ENCODE data around the gene DCST2.

GRCh38 chr1:154974102-154974807 is 59.3 kb downstream of the DCST2 start, which contains the start of gene CKS1B:
- peak in 1 of 2 donors; percentile 55 for TF ChIP-seq POLR2A (IDR thresholded peaks at IDR 0.05)
- TF ChIP-seq CTCF (IDR thresholded peaks at IDR 0.05), result no peak
